Activated B cell treated with CpG ODN at 0.5 μM for 24 hours (primary cell): ENCODE results near the gene DMBT1. TPM values are rescaled to one million over a fixed set of nuclear protein-coding genes. Genes with fewer than 3 reads are reported as not detected.

Source experiments
- ATAC-seq: fragments of 200-7000 bp; cut with Tn5 transposase; one replicate; pipeline ENCODE4 v1.10.0; 2021; ENCODE audit warnings: low read depth, mild to moderate bottlenecking, moderate library complexity
- CTCF ChIA-PET: fragments of 350-600 bp; sonication (Branson Sonifier 250); formaldehyde crosslinking; loops from one replicate; lab custom pipeline; 2021; ENCODE audit warnings: antibody characterized with exemption; lab: Charles Lee
- POLR2A ChIA-PET: fragments of 350-600 bp; sonication (Branson Sonifier 250); formaldehyde crosslinking; loops from one replicate; lab custom pipeline; 2021; ENCODE audit warnings: antibody characterized with exemption; lab: Charles Lee
- DNase-seq: peaks from one replicate; pipeline ENCODE4 v3.0.0; 2022
- H3K27ac Mint-ChIP-seq: one replicate; pipeline ENCODE4 v1.8.0; 2020; ENCODE audit warnings: mixed read lengths
- H3K27me3 Mint-ChIP-seq: one replicate; pipeline ENCODE4 v1.8.0; 2021; ENCODE audit warnings: mixed read lengths
- H3K36me3 Mint-ChIP-seq: one replicate; pipeline ENCODE4 v1.8.0; 2021; ENCODE audit warnings: low read depth, mixed read lengths
- H3K4me1 Mint-ChIP-seq: one replicate; pipeline ENCODE4 v1.8.0; 2021; ENCODE audit warnings: mixed read lengths
- H3K4me3 Mint-ChIP-seq: one replicate; pipeline ENCODE4 v1.8.0; 2020; ENCODE audit warnings: mild to moderate bottlenecking, mixed read lengths
- H3K9me3 Mint-ChIP-seq: one replicate; pipeline ENCODE4 v1.8.0; 2020; ENCODE audit warnings: mixed read lengths
- intact Hi-C: fragments of 100-400 bp; cut with micrococcal nuclease; formaldehyde crosslinking; loops from one replicate; pipeline ENCODE4 v1.15.1; 2024
- total RNA-seq: library from RNA; stranded (reverse); gene quantifications from 2 replicates; pipeline ENCODE4 v1.2.3, GENCODE V29; 2022
- TF ChIP-seq, protein P1 (sequence below): fragments of 200-600 bp; IDR thresholded peaks from one replicate; pipeline ENCODE4 v1.8.0; 2022; ENCODE audit warnings: antibody characterized with exemption, mild to moderate bottlenecking

Gene DMBT1
- total RNA-seq, 1 donor from 2014 or later = not detected

DNA sequence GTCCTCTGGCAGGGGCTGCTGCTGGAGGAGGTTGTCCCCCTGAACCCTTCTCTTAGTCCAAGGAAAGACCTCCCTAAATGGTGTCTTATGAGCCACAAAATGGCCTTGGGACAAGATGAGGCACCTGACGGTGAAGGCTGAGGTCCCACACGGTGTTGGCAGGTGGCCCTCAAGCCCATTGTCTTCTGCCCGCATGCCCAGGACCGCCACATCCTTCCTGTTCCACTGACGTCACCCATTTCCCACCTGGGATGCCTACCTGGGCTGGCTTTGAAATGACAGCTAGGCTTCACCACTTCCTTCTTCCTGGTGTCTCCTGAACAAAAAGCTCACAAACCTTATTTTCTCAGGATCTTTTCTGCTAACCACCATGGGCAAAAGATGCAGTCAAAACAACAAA lies 2.1 kb upstream of the DMBT1 start:
- CTCF ChIA-PET = no interaction called here
- TF ChIP-seq, protein P1, sequence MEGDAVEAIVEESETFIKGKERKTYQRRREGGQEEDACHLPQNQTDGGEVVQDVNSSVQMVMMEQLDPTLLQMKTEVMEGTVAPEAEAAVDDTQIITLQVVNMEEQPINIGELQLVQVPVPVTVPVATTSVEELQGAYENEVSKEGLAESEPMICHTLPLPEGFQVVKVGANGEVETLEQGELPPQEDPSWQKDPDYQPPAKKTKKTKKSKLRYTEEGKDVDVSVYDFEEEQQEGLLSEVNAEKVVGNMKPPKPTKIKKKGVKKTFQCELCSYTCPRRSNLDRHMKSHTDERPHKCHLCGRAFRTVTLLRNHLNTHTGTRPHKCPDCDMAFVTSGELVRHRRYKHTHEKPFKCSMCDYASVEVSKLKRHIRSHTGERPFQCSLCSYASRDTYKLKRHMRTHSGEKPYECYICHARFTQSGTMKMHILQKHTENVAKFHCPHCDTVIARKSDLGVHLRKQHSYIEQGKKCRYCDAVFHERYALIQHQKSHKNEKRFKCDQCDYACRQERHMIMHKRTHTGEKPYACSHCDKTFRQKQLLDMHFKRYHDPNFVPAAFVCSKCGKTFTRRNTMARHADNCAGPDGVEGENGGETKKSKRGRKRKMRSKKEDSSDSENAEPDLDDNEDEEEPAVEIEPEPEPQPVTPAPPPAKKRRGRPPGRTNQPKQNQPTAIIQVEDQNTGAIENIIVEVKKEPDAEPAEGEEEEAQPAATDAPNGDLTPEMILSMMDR = no peak
- Mint-ChIP-seq H3K36me3 (no peaks in the 10 kb centered on the region), H3K27ac (no peak overlapping the region), H3K9me3 (peaks cover 3% of the 10 kb centered on the region), H3K4me3 (no peak overlapping the region), H3K4me1 (no peaks in the 10 kb centered on the region), H3K27me3 (peaks cover 13% of the 10 kb centered on the region)
- intact Hi-C loops = no loop called here
- POLR2A ChIA-PET = no interaction called here
- DNase-seq = no peak
- ATAC-seq = no peak

DNA sequence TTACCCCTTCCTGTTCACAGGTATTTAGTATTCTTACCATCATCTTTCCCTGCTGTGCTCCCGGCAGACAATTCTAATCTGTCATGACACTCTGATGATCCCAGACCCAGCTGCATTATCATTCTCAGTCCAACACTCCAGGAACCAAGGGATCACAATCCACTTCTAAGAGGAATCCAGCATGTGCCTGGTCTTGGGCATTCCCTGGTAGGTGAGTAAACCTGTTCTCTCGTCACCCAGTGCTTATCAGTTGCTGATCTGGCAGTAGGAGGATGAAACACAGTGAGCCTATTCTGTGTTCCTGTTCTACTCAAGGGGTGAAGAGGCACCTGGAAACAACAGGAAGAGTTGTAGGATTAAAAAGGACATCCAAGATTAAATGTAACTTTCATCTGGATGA lies 1.3 kb upstream of the DMBT1 start:
- Mint-ChIP-seq H3K9me3 (peaks cover 3% of the 10 kb centered on the region), H3K27ac (no peak overlapping the region), H3K27me3 (peaks cover 18% of the 10 kb centered on the region), H3K4me1 (no peaks in the 10 kb centered on the region), H3K36me3 (no peaks in the 10 kb centered on the region), H3K4me3 (no peak overlapping the region)
- DNase-seq (no peak), ATAC-seq (no peak)
- intact Hi-C loops = no loop called here
- TF ChIP-seq, protein P1 = no peak
- POLR2A ChIA-PET = no interaction called here
- CTCF ChIA-PET = no interaction called here

DNA sequence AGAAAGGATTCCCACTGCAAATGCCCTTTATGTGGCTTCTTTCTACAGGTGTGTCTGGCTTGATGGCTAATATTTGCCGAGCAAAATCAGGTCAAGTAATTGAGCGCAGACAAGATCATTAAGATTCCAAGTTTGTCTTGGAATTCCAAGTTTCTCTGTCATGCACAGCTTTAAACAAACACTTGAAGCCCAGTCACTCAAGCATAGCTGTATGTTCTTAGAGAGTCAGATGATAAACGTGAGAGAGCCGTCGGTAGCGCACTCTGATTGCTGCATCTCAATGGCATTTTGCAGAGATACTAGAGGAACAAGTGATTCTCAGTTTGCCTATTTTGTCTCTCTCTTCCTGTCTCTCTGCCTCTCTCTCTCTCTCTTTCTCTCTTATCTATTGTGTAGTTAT lies 658 bp downstream of the DMBT1 start:
- intact Hi-C loops = loop anchor here (10.0 kb wide), 1 partner anchor 1616 kb away; no protein-coding TSS in a partner anchor
- H3K4me1 Mint-ChIP-seq = no peaks in the 10 kb centered on the region
- peaks cover under 1% of the 10 kb centered on the region for H3K9me3 Mint-ChIP-seq
- POLR2A ChIA-PET = no interaction called here
- CTCF ChIA-PET = interaction anchor here (1.5 kb wide), 1 partner anchor 10 kb away, joined by 3 read pairs; no protein-coding TSS in a partner anchor
- no peak for DNase-seq
- no peak for ATAC-seq
- TF ChIP-seq, protein P1 = no peak
- peaks cover 24% of the 10 kb centered on the region for H3K27me3 Mint-ChIP-seq
- no peaks in the 10 kb centered on the region for H3K36me3 Mint-ChIP-seq
- no peak overlapping the region for H3K4me3 Mint-ChIP-seq
- no peak overlapping the region for H3K27ac Mint-ChIP-seq

DNA sequence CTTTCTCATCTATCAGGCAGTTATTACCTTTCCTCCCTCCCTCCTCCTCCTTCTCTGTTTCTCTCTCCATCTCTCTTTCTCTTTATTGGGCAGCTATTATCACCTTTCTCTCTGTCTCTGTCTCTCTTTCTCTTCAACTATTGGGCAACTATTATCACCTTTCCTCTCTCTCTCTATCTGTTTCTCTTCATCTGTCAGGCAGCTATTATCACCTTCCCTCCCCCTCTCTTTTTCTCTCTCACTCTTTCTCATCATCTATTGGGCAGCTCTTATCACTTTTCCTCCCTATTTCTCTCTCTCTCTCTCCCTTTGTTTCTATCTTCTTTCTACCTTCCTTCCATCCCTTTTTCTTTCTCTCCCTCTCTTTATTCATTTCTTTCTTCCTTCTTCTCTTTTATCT lies 1.2 kb downstream of the DMBT1 start:
- CTCF ChIA-PET = interaction anchor here (1.5 kb wide), 1 partner anchor 9 kb away, joined by 3 read pairs; no protein-coding TSS in a partner anchor
- POLR2A ChIA-PET = no interaction called here
- intact Hi-C loops = loop anchor here (10.0 kb wide), 1 partner anchor 1617 kb away; no protein-coding TSS in a partner anchor

DNA sequence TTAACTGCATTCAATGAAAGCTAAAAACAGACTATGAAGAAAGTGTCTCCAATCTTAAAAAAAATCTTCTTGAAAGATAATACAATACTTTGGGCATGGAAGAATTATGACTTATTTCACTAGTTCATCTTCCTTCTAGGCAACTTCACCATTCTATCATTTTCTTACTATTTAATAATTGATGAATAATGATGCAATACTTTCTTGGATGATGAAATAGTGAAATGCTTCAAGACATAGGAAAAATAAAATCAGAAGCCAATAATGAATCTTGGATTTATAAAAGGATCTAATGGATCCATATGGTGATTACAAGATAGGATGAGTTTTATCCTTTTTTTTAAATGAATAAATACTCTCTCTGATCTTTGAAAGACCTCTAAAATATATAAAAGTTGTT lies 4.4 kb downstream of the DMBT1 start:
- POLR2A ChIA-PET = no interaction called here
- no peaks in the 10 kb centered on the region for H3K4me1 Mint-ChIP-seq
- TF ChIP-seq, protein P1 = no peak
- H3K27me3 Mint-ChIP-seq = peaks cover 42% of the 10 kb centered on the region
- H3K27ac Mint-ChIP-seq = no peak overlapping the region
- H3K4me3 Mint-ChIP-seq = no peak overlapping the region
- CTCF ChIA-PET = interaction anchor here (0.6 to 2.7 kb wide), 10 partner anchors 11 to 993 kb away, joined by 3 to 36 read pairs (median 5); no protein-coding TSS in a partner anchor
- no peaks in the 10 kb centered on the region for H3K9me3 Mint-ChIP-seq
- DNase-seq (no peak), ATAC-seq (no peak)
- intact Hi-C loops = loop anchor here (1.0 to 10.0 kb wide), 3 partner anchors 128 to 1620 kb away; no protein-coding TSS in a partner anchor
- H3K36me3 Mint-ChIP-seq = no peaks in the 10 kb centered on the region

More for the DNA sequence above, 1.2 kb downstream of the DMBT1 start:
- ATAC-seq = no peak
- Mint-ChIP-seq H3K27ac (no peak overlapping the region), H3K4me1 (no peaks in the 10 kb centered on the region), H3K36me3 (no peaks in the 10 kb centered on the region), H3K4me3 (no peak overlapping the region), H3K9me3 (no peaks in the 10 kb centered on the region), H3K27me3 (peaks cover 25% of the 10 kb centered on the region)
- no peak for DNase-seq
- TF ChIP-seq, protein P1 = no peak
